ENCODE measurements around the gene FERMT3.
A peak's percentile ranks its signal among the peaks of the same experiment; 100 is the strongest.

FERMT3 gene

DNA sequence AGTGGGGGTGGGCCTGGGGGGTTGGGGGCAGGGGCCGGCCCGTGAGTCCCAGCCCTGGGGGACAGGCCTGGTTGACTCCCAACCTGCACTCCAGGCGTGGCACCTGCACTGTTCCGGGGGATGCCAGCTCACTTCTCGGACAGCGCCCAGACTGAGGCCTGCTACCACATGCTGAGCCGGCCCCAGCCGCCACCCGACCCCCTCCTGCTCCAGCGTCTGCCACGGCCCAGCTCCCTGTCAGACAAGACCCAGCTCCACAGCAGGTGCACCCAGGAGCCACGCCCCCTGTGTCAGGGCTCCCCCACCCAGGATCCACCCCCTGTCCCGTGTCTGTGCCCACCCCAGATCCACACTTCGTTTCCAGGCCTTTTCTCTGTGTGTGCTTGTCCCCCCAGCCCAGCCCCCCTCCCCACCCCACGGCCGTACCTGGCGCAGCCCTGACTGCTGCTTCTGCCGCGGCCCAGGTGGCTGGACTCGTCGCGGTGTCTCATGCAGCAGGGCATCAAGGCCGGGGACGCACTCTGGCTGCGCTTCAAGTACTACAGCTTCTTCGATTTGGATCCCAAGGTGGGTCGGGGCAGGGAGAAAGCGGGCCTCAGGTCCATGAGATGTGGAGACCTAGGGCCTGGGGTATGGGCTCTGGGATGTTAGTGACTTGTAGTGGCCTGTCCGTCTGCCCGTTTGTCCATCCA is 4.8 kb downstream of the FERMT3 start:
- TF ChIP-seq ZFX (IDR thresholded peaks at IDR 0.05; ENCODE audit: borderline replicate concordance) (no peak), CTCF (IDR thresholded peaks at IDR 0.05) (no peak)

DNA sequence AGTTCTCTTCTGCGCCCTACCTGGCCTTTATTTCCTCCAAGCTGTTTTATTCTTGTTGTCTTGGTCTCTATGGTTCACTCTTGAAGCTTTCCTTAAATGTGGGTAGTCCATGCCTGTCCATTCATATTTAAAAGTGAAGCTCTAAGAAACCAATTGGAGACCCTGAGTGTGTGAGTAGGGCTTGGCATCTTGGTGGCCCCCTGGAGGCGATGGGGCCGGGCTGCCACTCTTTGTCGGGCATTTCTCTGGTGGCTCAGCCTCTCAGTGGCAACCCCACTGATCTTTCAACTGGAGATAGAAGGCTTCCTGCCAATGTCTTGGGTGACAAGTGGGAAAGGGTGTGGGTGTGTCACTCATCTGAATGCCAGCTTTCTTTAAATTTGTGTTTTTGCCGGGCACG is 10.4 kb downstream of the FERMT3 start:
- TF ChIP-seq ZFX (IDR thresholded peaks at IDR 0.05; ENCODE audit: borderline replicate concordance) (no peak), CTCF (IDR thresholded peaks at IDR 0.05) (no peak)
- H3K27ac ChIP-seq = no peak overlapping the region

More for the DNA sequence above, 4.8 kb downstream of the FERMT3 start:
- H3K27ac ChIP-seq = no peak overlapping the region

- H3K27ac ChIP-seq = peak overlapping the region; percentile 95
- TF ChIP-seq ZFX (IDR thresholded peaks at IDR 0.05; ENCODE audit: borderline replicate concordance) (no peak), CTCF (IDR thresholded peaks at IDR 0.05) (no peak)
Measured at GRCh38 chr11:64218628-64219353, 12.3 kb downstream of the FERMT3 start.

DNA sequence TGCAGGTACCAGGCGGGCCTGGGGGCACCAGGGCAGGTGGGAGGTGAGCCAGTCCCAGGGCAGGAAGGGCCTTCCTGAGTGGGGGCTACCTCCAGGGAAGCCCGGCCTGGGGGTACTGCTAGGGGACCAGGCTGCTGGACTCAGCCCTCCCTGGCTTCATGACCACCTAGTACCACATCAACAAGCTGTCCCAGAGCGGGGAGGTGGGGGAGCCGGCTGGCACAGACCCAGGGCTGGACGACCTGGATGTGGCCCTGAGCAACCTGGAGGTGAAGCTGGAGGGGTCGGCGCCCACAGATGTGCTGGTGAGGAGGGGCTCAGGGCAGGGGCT is 12.8 kb downstream of the FERMT3 start:
- TF ChIP-seq CTCF (IDR thresholded peaks at IDR 0.05) = no peak
- peak overlapping the region; percentile 95 for H3K27ac ChIP-seq

- peak overlapping the region; percentile 95 for H3K27ac ChIP-seq
- TF ChIP-seq ZFX (IDR thresholded peaks at IDR 0.05; ENCODE audit: borderline replicate concordance) = no peak
- no peak for TF ChIP-seq CTCF (IDR thresholded peaks at IDR 0.05)
Measured at GRCh38 chr11:64219755-64220154, 13.2 kb downstream of the FERMT3 start.

DNA sequence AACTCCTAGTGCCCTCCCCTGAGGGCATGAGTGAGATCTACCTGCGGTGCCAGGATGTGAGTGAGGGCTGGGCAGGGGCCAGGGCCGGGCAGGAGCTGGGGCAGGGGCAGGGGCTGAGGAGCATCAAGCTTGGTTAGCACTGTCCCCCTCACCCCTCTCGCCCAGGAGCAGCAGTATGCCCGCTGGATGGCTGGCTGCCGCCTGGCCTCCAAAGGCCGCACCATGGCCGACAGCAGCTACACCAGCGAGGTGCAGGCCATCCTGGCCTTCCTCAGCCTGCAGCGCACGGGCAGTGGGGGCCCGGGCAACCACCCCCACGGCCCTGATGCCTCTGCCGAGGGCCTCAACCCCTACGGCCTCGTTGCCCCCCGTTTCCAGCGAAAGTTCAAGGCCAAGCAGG is 13.8 kb downstream of the FERMT3 start:
- TF ChIP-seq ZFX (IDR thresholded peaks at IDR 0.05; ENCODE audit: borderline replicate concordance) (no peak), CTCF (IDR thresholded peaks at IDR 0.05) (no peak)
- H3K27ac ChIP-seq = peak overlapping the region; percentile 95

GRCh38 chr11:64220798-64221197 is 14.3 kb downstream of the FERMT3 start:
- no peak for TF ChIP-seq ZFX (IDR thresholded peaks at IDR 0.05; ENCODE audit: borderline replicate concordance)
- peak overlapping the region; percentile 95 for H3K27ac ChIP-seq
